SK-N-SH treated with all-trans-retinoic acid at 6 μM for 48 hours (cell line): ENCODE measurements around the gene RAB3GAP2.

Experiments
- ISL1 ChIP-seq: fragments of 250-450 bp; sonication (Bioruptor Pico); IDR thresholded peaks from 2 replicates; pipeline ENCODE4 v2.1.2; 2022; ENCODE audit warnings: mild to moderate bottlenecking, moderate library complexity
- OSR1 ChIP-seq: fragments of 250-450 bp; sonication (Bioruptor Pico); IDR thresholded peaks from 2 replicates; pipeline ENCODE4 v1.8.0; 2022; ENCODE audit warnings: moderate library complexity, mild to moderate bottlenecking, inconsistent platforms
- PPARA ChIP-seq: fragments of 250-450 bp; sonication (Bioruptor Pico); IDR thresholded peaks from 2 replicates; pipeline ENCODE4 v1.5.0; 2020; ENCODE audit warnings: mild to moderate bottlenecking, borderline replicate concordance
- RARB ChIP-seq: fragments of 250-450 bp; sonication (Bioruptor Pico); IDR thresholded peaks from 2 replicates; pipeline ENCODE4 v1.8.0; 2021; ENCODE audit warnings: mild to moderate bottlenecking, moderate library complexity
- ZFP30 ChIP-seq: fragments of 450-650 bp; formaldehyde crosslinking; IDR thresholded peaks from 2 replicates; pipeline ENCODE4 v1.5.0; 2022; ENCODE audit warnings: mild to moderate bottlenecking, moderate library complexity
- ZNF8 ChIP-seq: fragments of 450-650 bp; formaldehyde crosslinking; IDR thresholded peaks from 2 replicates; pipeline ENCODE4 v1.5.0; 2020; ENCODE audit warnings: mild to moderate bottlenecking, moderate library complexity

- no peak for TF ChIP-seq ZFP30 (CRISPR knock-in tag)
- no peak for TF ChIP-seq OSR1 (CRISPR knock-in tag)
- no peak for TF ChIP-seq ZNF8
- no peak for TF ChIP-seq ISL1 (CRISPR knock-in tag)
- TF ChIP-seq PPARA (CRISPR knock-in tag): no peak
- no peak for TF ChIP-seq RARB (CRISPR knock-in tag)
Measured at GRCh38 chr1:220135755-220136154, 136.5 kb downstream of the RAB3GAP2 start.
